Neural cell (in vitro differentiated cells): ENCODE measurements around the gene AMDHD2.

Source experiments
- EP300 ChIP-seq: fragments of 450-650 bp; conservative IDR thresholded peaks from 2 replicates; pipeline ENCODE4 v1.6.1; 2014; ENCODE audit warnings: antibody characterized with exemption, mild to moderate bottlenecking, moderate library complexity; ENCODE audit not compliant: poor library complexity, severe bottlenecking
- EZH2 ChIP-seq: fragments of 200-600, 300-800 bp; shearing (Covaris generic), sonication (generic); IDR thresholded peaks from 2 replicates; pipeline ENCODE4 v1.6.1; 2014; ENCODE audit warnings: antibody characterized with exemption, low read length, borderline replicate concordance, mild to moderate bottlenecking; ENCODE audit not compliant: insufficient read depth, poor library complexity, severe bottlenecking
- POLR2AphosphoS5 ChIP-seq: IDR thresholded peaks from 2 replicates; pipeline ENCODE4 v1.6.1; 2012
- RAD21 ChIP-seq: fragments of 450-650 bp; conservative IDR thresholded peaks from 2 replicates; pipeline ENCODE4 v1.6.1; 2014; ENCODE audit warnings: antibody characterized with exemption, mild to moderate bottlenecking, moderate library complexity
- SMC3 ChIP-seq: fragments of 450-650 bp; conservative IDR thresholded peaks from 2 replicates; pipeline ENCODE4 v1.6.1; 2014; ENCODE audit warnings: antibody characterized with exemption, mild to moderate bottlenecking, moderate library complexity; ENCODE audit not compliant: poor library complexity
- TAF1 ChIP-seq: IDR thresholded peaks from 2 replicates; pipeline ENCODE4 v1.6.1; 2012; ENCODE audit warnings: low read depth
- TF ChIP-seq, protein P1 (sequence below): fragments of 450-650 bp; IDR thresholded peaks from 2 replicates; pipeline ENCODE4 v1.5.1; 2014; ENCODE audit warnings: antibody characterized with exemption, mild to moderate bottlenecking, moderate library complexity; ENCODE audit not compliant: poor library complexity, severe bottlenecking

DNA sequence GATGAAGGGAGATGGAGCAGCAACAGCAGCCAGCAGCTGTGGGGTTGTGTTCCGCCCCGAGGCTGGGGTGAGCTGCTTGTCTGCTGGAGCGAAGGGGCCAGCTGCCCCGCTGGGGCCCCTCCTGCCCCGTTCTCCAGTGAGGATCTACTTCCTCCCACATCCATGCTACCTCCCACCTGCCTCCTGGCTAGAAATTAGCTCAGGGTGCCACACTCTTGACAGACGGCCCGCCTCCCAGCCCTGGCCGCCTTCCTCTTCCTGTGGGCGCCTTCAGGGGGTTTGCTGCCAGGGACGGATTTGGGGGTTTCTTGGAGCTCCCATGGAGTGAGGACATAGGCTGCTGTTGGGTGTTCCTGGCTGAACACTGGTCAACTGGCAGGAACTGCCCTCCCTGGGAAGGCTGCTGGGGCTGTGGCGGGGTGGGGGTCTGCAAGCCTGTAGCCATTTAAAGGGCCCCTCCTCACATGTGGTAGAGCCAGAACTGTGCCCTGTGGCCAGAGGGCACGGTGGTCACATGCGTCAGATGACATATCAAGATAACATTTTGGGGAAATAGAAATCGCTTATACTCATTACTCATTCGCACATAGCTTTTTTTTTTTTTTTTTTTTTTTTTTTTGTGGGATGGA lies 32.2 kb upstream of the AMDHD2 start:
- TF ChIP-seq EZH2 (no peak), EP300 (no peak), RAD21 (no peak), TAF1 (no peak), POLR2AphosphoS5 (no peak), SMC3 (no peak)
- TF ChIP-seq, protein P1, sequence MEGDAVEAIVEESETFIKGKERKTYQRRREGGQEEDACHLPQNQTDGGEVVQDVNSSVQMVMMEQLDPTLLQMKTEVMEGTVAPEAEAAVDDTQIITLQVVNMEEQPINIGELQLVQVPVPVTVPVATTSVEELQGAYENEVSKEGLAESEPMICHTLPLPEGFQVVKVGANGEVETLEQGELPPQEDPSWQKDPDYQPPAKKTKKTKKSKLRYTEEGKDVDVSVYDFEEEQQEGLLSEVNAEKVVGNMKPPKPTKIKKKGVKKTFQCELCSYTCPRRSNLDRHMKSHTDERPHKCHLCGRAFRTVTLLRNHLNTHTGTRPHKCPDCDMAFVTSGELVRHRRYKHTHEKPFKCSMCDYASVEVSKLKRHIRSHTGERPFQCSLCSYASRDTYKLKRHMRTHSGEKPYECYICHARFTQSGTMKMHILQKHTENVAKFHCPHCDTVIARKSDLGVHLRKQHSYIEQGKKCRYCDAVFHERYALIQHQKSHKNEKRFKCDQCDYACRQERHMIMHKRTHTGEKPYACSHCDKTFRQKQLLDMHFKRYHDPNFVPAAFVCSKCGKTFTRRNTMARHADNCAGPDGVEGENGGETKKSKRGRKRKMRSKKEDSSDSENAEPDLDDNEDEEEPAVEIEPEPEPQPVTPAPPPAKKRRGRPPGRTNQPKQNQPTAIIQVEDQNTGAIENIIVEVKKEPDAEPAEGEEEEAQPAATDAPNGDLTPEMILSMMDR, result no peak
